Activated CD8-positive, alpha-beta memory T cell treated with anti-CD3 and anti-CD28 coated beads for 24 hours (primary cell): ENCODE data around the gene GJC2.
A peak's percentile ranks its signal among the peaks of the same experiment; 100 is the strongest.
"Not testable (repeated sequence)": the region's sequence is repeated elsewhere in the genome, so short reads cannot be mapped to it uniquely, and the experiment has no call there.

Experiments
- DNase-seq: peaks from one replicate; pipeline ENCODE4 v3.0.0-alpha.2; 2020

GJC2 gene

DNA sequence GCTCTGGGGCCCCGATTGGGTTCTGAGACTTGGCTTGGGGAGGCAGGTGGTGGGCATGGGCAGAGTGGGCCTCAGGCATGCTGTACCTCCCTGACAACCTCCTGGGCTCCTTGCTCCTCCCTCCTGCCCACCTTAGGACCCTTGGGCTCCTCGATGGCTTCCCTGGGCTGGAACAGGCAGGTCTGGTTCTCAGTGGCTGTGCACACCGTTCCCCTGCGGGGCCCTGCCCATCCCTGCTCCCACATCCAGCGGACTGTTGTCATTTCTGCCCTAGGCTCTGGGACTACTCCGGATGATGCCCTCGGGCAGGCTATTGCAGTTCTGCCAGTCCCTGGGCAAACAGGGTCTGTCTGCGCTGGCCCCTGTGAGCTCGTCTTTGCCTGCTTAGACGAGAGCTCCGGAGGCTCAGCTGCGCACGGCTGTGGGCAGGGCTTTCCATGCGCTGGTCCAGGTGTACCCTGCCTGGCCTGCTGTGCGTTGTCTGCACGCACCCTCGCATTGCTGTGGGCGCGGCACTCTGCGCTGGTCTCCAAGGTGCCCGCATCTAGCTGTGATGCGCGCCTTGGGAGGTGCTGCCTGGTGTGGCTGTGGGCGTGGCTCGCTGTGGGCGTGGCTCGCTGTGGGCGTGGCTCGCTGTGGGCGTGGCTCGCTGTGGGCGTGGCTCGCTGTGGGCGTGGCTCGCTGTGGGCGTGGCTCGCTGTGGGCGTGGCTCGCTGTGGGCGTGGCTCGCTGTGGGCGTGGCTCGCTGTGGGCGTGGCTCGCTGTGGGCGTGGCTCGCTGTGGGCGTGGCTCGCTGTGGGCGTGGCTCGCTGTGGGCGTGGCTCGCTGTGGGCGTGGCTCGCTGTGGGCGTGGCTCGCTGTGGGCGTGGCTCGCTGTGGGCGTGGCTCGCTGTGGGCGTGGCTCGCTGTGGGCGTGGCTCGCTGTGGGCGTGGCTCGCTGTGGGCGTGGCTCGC is 24.1 kb downstream of the GJC2 start:
- DNase-seq = peak; percentile 65

DNA sequence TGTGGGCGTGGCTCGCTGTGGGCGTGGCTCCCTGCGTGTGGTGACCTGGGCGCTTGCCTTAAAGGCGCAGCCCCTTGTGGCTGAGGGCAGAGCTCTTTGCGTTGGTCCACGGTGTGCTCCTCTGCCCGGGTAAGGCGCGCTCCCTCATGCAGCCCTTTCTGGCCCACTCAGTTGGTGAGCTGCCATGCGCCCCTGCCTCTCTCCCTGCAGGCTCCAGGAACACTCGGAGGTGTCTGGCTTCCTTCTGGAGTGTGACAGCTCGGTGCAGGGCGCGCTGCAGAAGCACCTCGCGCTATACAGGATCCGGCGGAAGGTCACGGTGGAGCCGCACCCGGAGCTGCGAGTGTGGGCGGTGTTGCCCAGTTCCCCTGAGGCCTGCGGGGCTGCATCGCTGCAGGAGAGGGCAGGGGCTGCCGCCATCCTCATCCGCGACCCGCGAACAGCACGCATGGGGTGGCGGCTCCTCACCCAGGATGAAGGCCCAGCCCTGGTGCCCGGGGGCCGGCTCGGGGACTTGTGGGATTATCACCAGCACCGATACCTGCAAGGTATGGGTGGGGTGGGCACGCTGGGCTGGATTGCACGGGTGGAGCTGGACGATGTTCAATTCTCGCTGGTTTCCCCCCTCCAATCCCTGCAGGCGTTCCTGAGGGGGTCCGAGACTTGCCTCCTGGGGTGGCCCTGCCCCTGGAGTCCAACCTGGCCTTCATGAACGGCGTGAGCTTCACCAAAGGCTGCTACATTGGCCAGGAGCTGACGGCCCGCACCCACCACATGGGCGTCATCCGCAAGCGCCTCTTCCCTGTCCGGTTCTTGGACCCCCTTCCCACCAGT is 25.0 kb downstream of the GJC2 start:
- no peak for DNase-seq

DNA sequence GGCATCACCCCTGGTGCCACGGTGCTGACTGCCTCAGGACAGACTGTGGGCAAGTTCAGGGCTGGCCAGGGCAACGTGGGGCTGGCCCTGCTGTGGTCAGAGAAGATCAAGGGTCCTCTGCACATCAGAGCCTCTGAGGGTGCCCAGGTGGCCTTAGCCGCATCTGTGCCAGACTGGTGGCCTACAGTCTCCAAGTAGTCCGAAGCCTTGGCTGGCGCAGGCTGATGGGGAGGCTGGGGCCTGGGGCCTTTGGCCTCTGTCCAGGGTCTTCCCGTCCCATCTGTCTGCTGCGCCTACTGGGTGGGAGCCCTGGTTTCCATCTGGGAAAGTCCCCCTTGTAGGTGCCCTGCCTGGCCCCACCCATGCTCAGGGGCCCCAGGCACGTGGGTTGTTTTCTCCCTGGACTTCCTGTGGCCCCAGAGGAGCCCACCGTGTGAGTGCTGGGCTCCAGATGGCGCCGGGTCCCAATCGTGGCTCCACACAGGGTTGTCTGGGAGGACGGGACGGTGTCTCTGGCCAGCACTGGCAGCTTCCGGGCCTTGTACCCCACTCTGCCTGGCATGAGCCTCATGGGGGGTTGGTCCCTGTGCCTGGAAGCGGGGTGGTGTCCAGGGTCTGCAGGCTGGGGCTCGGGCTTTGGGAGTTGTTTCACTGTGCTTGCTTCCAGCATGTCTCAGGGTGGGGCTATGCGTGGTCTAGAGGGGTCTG is 25.7 kb downstream of the GJC2 start:
- no peak for DNase-seq

DNA sequence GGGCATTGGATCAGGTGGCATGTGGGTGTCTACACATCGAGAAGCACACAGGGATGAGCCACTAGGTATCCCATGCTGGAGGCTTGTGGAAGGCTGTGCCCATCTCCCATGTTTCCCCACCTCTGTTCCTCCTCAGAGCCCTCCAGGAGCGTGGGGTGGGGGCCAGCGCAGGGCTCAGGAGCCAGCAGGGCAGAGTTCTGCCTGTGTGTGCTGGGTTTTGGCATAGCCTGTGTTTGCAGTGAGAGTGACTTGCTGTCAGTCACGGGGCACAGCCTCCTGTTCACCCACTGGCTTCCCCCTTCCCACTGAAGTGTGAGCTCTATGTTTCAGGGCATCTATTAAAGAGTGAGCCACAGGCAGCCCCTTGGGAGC is 26.3 kb downstream of the GJC2 start:
- no peak for DNase-seq

DNA sequence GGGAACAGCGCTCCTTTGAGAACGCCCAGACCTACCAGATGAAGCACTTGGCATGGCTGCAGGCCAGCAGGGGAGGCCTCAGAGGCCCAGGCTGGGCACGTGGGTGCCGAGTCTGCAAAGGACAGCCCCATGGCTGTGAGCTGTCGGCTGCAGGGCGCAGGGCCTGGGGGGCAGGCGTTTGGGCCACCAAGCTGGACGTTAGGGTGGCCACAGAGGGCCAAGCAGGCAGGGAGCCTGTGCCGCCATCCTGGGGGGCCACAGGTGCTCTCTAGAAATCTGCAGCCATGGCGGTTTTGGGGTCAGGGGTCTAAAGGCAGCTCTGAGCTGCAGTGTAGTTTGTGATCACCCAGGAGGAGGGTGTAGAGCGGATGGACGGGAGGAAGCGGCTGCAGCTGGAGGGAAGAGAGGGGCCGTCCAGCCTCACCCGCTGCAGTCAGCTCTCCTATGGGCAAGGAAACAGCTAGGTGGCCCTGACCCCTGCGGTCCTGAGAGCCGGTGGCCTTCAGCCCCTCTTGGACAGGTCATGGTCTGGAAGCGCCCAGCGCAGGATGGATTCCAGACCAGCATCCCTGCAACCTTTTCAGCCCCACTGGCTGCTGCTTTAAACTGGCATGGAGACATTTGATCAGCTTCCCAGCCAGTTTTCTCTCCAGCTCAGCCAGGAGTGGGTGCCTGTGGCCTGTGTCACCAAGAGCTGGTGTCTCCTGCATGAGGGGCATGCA is 26.9 kb downstream of the GJC2 start:
- no peak for DNase-seq

DNA sequence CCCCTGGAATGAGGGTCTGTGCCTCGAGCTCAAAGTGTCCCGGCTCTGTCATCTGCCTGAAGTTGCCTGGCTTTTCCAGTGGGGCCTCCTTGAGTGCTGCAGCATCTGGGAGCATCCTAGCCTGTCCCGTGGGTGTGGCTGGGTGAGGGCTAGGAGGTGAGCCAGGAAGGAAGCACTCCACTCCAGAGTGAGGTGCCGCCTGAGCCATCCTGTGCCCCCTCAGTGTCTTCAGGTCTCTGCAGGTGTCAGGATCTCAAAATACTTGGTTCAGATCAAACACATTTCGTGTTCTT is 27.4 kb downstream of the GJC2 start:
- no peak for DNase-seq

DNA sequence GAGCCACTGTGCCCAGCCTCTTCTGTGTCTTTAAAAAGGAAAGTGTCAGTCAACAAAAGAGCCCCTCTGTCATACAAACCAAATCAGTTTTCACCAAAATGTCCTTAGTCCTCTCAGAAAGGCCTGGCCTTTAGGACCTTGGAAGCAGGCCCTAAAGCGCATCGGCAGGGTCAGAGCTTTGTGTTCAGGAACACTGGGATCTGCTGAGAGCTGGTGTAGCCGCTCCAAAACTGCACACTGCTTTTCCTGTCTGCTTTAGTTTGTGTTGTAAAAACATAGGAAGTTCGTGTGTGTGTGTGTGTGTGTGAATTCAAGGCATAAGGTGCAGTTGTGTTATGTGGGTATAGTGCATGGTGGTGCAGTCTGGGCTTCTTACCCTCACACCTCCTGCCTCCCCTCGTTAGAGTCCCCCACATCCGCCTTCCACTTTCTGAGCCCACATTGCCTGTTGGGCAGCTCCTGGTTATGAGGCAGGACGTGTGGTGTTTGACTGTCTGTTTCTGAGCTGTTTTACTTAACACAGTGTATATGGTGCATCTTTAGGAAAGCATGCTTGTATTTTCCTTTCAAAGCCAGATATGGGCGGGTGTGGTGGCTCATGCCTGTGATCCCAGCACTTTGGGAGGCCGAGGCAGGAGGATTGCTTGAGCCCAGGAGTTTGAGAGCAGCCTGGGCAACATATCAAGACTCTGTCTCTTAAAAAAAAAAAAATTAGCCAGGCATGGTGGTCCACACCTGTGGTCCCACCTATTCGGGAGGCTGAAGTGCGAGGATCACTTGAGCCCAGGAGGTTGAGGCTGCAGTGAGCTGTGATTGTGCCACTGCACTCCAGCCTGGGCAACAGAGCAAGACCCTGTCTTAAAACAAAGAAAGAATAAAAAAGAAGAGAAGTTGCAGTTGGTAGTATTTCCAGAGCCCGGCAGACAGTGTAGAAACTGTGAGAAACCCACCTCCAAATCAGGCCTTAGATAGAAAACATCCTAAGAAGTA is 28.3 kb downstream of the GJC2 start:
- DNase-seq = peak; percentile 5

DNA sequence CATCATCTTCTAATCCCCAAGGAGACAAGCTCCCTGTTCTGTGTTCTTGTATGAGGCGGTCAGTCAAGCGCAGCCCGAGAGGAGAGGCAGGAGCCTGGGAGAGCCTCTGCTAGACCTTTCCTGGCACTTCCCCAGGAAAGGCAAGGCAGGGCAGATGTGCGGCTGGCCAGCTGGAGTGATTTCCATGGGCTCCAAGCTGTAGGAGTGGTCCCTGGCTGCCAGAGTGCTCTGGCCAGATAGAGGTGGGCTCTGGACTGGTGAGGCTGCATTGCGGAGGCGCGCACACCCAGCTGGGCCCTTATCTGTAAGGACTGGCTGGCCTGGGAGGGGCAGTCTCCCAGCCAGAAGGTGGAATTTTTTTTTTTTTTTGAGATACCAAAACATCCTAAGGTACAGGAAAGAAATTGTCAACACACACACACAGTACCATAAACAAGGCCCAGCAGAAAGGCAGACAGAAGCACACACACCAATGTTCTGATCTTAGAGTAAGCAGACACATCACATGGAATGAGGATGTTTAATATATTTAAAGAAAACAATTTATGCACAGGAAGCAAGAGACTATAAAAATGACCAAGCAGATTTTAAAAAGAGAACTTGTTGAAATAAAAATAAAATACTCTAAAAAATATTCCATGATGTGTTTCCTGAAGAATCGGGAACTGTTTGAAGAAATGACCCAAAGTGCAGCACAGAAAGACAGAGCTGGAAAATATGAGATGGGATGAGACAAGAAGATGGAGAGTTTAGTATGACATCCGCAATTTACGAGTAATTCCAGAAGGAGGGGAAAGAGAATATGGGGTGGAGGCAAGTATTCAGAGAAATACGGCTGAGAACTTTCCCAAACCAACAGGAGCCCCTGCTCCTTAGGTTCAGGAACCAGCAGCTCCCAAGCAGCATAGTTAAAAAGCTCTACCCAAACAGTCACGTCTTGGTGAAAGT is 29.3 kb downstream of the GJC2 start:
- DNase-seq = peak; percentile 47

DNA sequence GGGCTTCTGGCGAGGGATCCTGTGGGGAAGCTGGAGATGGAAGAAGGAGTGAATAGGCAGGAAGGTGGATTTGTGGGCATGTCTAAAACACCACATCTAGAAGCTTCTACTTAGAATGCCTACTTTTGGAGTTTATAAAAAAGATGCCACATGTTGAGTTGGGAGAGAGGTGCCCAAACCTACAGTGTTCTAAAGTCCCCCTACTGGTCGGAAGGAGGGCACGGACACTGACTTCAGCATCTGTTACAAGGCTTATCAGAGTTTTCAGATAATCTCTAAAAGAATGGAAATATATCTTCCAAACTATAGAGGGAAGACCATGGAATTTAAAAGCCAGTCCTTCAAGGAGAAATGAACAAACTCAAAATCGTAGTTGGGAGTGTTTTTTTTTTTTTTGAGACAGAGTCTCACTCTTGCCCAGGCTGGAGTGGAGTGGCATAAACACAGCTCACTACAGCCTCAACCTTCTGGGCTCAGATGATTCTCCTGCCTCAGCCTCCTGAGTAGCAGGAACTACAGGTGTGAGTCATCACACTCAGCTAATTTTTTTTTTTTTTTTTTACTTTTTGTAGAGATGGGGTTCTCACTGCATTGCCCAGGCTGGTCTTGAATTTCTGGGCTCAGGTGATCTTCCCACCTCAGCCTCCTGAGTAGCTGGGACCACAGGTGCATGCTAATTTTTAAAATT is 30.7 kb downstream of the GJC2 start:
- peak; percentile 37 for DNase-seq

DNA sequence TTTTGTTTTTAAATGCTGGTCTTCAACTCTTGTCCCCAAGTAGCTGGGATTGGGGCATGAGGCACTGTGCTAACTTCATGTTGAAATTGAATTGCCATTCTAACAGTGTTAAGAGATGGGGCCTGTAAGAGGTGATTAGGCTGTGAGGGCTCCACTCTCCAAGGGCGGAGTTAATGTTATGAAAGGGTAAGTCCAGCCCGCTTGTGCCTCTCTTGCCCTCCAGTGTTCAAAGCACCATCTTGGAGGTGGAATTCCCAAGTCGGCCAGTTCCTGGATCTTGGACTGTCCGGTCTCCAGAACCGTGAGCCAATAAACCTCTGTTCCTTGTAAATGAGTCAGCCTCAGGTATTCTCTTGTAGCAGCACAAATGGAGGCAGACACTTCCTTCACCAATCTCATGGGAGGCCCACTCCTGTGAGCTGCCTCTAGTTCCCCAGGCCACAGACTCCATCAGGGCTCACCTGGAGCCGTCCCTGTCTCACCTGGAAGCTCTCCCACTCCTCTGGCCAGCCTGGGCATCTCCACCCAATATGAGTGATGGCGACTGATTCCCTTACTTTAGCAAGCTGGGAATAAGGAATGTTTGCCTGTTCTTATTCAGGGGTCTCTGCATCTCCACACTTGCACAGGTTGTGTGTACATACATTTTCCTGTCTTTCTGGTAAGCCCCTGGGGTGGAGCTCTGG is 31.4 kb downstream of the GJC2 start:
- peak; percentile 37 for DNase-seq

DNA sequence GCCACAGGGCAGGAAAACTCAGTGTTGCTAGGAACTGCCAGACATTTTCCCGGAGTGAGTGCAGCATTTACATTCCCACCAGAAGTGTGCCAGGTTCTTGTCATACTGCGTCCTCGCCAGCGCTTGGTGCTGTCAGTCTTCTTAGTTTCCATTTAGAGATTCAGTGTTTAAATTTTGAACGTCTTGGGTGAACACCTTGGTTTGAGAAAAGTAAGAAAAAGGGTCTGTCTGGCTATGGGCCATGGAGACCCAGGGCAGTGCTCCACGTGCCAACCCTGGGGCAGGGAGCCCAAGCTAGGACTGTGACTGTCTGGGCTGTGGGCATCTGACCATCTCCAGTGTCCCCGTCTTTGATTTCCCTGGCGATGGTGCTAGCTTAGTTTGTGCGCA is 31.9 kb downstream of the GJC2 start:
- DNase-seq = peak; percentile 50

DNA sequence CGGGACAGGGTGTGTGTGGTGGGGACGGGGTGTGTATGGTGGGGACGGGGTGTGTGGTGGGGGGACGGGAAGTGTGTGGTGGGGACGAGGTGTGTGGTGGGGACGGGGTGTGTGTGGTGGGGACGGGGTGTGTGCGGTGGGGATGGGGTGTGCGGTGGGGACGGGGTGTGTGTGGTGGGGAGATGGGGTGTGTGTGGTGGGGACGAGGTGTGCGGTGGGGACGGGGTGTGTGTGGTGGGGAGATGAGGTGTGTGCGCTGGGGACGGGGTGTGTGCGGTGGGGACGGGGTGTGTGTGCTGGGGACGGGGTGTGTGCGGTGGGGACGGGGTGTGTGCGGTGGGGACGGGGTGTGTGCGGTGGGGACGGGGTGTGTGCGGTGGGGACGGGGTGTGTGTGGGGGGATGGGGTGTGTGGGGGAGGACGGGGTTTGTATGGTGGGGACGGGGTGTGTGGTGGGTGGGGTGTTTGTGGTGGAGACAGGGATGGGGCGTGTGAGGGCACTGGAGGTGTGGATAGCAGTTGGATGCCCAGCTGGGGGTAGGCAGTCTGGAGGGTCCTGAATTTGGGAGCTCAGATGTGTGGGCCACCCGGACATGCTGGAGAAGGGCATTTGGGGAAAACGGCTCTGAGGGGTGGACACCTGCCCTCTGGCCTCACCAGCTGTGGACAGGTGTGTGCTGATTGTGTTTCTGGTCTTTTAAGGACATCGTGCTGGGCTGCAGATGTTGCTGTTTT is 32.7 kb downstream of the GJC2 start:
- DNase-seq = peak; percentile 40

DNA sequence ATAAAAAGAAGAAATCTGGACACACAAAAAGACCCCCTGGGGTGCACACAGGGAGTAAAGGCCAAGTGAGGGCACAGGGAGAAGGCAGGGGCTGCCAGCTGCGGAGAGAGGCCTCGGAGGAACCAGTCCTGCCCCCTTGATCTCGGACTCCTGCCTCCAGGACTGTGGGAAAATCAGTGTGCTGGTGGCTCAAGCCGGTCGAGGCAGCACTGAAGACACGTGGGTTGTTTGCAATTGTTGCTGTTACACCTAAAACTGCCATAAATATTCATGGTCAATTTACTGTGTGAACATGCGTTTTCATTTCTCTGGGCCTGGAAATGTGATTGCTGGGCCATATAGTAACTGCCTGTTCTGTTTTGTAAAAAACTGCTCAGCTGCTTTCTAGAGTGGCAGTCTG is 34.4 kb downstream of the GJC2 start:
- peak; percentile 30 for DNase-seq

DNA sequence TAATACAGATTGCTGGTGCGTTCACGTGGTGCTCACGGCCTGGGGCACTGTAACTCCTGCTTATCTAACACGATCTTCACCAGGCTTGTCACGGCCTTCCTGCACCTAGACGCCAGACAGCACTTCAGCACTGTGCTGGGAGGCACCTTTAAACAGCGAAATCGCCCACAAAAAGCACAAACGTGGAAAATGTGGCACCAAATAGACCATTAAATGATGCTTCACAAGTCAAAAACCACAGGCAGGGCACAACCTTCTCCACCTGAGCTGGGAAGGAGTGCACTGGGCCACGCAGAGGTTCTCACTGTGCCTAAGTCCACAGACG is 35.9 kb downstream of the GJC2 start:
- peak; percentile 58 for DNase-seq

DNA sequence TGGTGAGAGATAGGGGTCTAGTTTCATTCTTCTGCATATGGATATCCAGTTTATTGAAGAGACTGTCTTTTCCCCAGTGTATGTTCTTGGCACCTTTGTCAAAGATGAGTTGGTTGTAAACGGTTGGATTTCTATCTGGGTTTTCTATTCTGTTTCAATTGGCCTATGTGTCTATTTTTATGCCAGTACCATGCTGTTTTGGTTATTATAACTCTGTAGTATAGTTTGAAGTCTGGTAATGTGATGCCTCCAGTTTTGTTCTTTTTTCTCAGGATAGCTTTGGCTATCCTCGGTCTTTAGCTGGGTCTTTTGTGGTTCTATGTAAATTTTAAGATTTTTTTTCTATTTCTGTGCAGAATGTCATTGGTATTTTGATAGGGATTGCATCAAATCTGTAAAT is 38.5 kb downstream of the GJC2 start:
- not testable (repeated sequence) for DNase-seq

DNA sequence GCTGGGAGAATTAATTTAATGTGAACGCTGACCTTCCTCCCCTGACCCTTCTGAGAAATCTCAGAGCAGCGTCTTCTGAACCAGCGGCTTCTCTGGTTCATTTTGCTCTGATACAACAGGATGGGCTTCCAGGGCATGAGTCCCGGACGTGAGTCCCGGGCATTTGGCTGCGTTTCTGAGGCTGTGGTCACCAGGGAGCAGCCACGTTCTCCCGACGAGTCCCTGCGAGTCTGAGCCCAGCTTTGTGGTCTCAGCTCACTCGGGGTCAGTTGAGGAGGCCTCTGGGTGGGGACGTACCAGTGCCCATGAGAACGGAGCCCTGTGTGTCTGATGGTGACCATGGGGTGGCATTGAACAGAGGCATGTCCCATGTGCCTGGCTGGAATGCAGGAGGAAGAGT is 40.5 kb downstream of the GJC2 start:
- DNase-seq = peak; percentile 24

DNA sequence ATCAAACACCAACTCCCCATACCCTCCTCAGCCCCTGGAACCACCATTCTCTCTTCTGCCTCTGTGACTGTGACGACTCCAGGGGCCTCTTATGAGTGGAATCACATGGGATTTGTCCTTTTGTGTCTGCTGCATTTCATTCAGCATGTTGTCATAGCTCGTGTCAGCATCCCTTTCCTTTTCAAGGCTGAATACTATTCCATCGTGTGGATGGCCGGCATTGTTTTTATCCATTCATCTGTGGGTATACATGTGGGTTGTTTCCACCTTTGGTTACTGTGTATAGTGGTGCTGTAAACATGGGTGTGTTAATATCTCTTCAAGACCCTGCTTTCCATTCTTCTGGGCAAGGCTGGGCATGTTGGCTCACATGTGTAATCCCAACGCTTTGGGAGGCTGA is 41.0 kb downstream of the GJC2 start:
- DNase-seq = peak; percentile 40

DNA sequence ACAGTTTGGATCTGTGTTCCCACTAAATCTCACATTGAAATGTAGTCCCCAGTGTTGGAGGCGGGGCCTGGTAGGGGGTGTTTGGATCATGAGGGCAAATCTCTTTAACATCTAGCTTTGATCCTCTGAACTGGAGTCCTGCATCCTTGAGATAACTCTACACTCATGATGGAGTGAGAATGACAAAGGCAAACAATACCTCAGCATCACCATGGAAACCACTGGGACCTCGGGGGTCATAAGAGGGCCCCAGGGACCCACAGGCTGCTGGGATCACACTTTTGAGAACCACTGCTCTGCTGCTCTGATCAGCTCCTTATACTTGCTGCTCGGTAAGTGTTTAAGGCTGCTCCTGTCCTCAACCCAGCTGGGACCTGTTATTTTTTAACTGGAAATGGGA is 44.7 kb downstream of the GJC2 start:
- DNase-seq = peak; percentile 19
